ENCODE measurements around the gene DHX36. TPM values are rescaled to one million over a fixed set of nuclear protein-coding genes. Genes with fewer than 3 reads are reported as not detected.

Gene DHX36
- total RNA-seq, 3 donors from 2014 or later, result 46.1 to 122 (median 88.8) TPM

GRCh38 chr3:154294016-154294415 lies 30.3 kb downstream of the DHX36 start:
- TF ChIP-seq CTCF (IDR thresholded peaks at IDR 0.05) (no peak), POLR2A (IDR thresholded peaks at IDR 0.05) (no peak), POLR2AphosphoS5 (IDR thresholded peaks at IDR 0.05) (no peak)
- intact Hi-C loops (cut with DNase I; ENCODE audit: low total_unique reads), result no loop called here

GRCh38 chr3:154290187-154290586 lies 34.1 kb downstream of the DHX36 start:
- Histone ChIP-seq H3K36me3 (peaks cover 12% of the 10 kb centered on the region), H3K27ac (no peak overlapping the region), H3K4me1 (no peaks in the 10 kb centered on the region), H3K4me3 (no peak overlapping the region), H3K9me3 (no peaks in the 10 kb centered on the region), H3K27me3 (no peaks in the 10 kb centered on the region)
- intact Hi-C loops (cut with DNase I; ENCODE audit: low total_unique reads), result no loop called here
- DNase-seq (ENCODE audit: low spot score in 2 of 2), result no peak
- TF ChIP-seq POLR2A (IDR thresholded peaks at IDR 0.05) (no peak), POLR2AphosphoS5 (IDR thresholded peaks at IDR 0.05) (no peak), CTCF (IDR thresholded peaks at IDR 0.05) (no peak)

More at GRCh38 chr3:154294016-154294415, 30.3 kb downstream of the DHX36 start:
- Histone ChIP-seq H3K36me3 (peaks cover 12% of the 10 kb centered on the region), H3K4me3 (no peak overlapping the region), H3K27me3 (no peaks in the 10 kb centered on the region), H3K9me3 (no peaks in the 10 kb centered on the region), H3K4me1 (no peaks in the 10 kb centered on the region), H3K27ac (no peak overlapping the region)
- no peak for DNase-seq (ENCODE audit: low spot score in 2 of 2)

- no peaks in the 10 kb centered on the region for H3K27me3 ChIP-seq
- H3K4me3 ChIP-seq, result no peak overlapping the region
- no peaks in the 10 kb centered on the region for H3K4me1 ChIP-seq
- H3K27ac ChIP-seq, result no peak overlapping the region
- H3K9me3 ChIP-seq, result no peaks in the 10 kb centered on the region
- DNase-seq (ENCODE audit: low spot score in 2 of 2), result no peak
- TF ChIP-seq CTCF (IDR thresholded peaks at IDR 0.05) (no peak), POLR2A (IDR thresholded peaks at IDR 0.05) (no peak), POLR2AphosphoS5 (IDR thresholded peaks at IDR 0.05) (no peak)
- intact Hi-C loops (cut with DNase I; ENCODE audit: low total_unique reads), result no loop called here
- no peaks in the 10 kb centered on the region for H3K36me3 ChIP-seq
These were observed 39.1 kb downstream of the DHX36 start for GRCh38 chr3:154285221-154285620.

GRCh38 chr3:154280161-154280560 lies 44.1 kb downstream of the DHX36 start:
- Histone ChIP-seq H3K9me3 (no peaks in the 10 kb centered on the region), H3K27ac (no peak overlapping the region), H3K4me1 (no peaks in the 10 kb centered on the region), H3K36me3 (peaks cover 4% of the 10 kb centered on the region), H3K4me3 (no peak overlapping the region), H3K27me3 (no peaks in the 10 kb centered on the region)
- intact Hi-C loops (cut with DNase I; ENCODE audit: low total_unique reads), result no loop called here
- DNase-seq (ENCODE audit: low spot score in 2 of 2), result no peak
- TF ChIP-seq POLR2AphosphoS5 (IDR thresholded peaks at IDR 0.05) (no peak), POLR2A (IDR thresholded peaks at IDR 0.05) (no peak), CTCF (IDR thresholded peaks at IDR 0.05) (no peak)

GRCh38 chr3:154275965-154276364 lies 48.3 kb downstream of the DHX36 start:
- TF ChIP-seq POLR2AphosphoS5 (IDR thresholded peaks at IDR 0.05) (no peak), POLR2A (IDR thresholded peaks at IDR 0.05) (no peak), CTCF (IDR thresholded peaks at IDR 0.05) (no peak)
- Histone ChIP-seq H3K27ac (no peak overlapping the region), H3K4me1 (no peaks in the 10 kb centered on the region), H3K4me3 (no peak overlapping the region), H3K9me3 (no peaks in the 10 kb centered on the region), H3K27me3 (no peaks in the 10 kb centered on the region), H3K36me3 (peaks cover 4% of the 10 kb centered on the region)
- no peak for DNase-seq (ENCODE audit: low spot score in 2 of 2)
- intact Hi-C loops (cut with DNase I; ENCODE audit: low total_unique reads), result no loop called here

Measured in breast epithelium (tissue), 4 donors.